ENCODE results near the gene ABI1. TPM values are rescaled to one million over a fixed set of nuclear protein-coding genes. Genes with fewer than 3 reads are reported as not detected.

Gene ABI1
- total RNA-seq, 1 experiment from 2014 or later, result 33.9 TPM

- ATAC-seq, result no peak
- CTCF ChIA-PET, result interaction anchor here (1.1 to 1.9 kb wide), 2 partner anchors 20 to 176 kb away, joined by 3 to 6 read pairs; no protein-coding TSS in a partner anchor
- Mint-ChIP-seq H3K27me3 (ENCODE audit: low read depth) (no peaks in the 10 kb centered on the region), H3K4me3 (no peak overlapping the region), H3K27ac (no peak overlapping the region), H3K4me1 (no peaks in the 10 kb centered on the region), H3K36me3 (peaks cover 56% of the 10 kb centered on the region), H3K9me3 (no peaks in the 10 kb centered on the region)
- TF ChIP-seq ZNF512 (CRISPR knock-in tag; IDR thresholded peaks at IDR 0.05; ENCODE audit: borderline replicate concordance) (no peak), HMGA2 (CRISPR knock-in tag; IDR thresholded peaks at IDR 0.05) (no peak), ATF6 (CRISPR knock-in tag; IDR thresholded peaks at IDR 0.05) (no peak), NFYB (CRISPR knock-in tag; conservative IDR thresholded peaks at IDR 0.05; ENCODE audit: low read depth) (no peak), SMAD3 (CRISPR knock-in tag; IDR thresholded peaks at IDR 0.05; ENCODE audit: borderline replicate concordance) (no peak), ZMAT4 (CRISPR knock-in tag; IDR thresholded peaks at IDR 0.05) (no peak), CTCF (IDR thresholded peaks at IDR 0.05) (no peak), OVOL2 (CRISPR knock-in tag; IDR thresholded peaks at IDR 0.05; ENCODE audit: borderline replicate concordance) (no peak), PREB (CRISPR knock-in tag; IDR thresholded peaks at IDR 0.05; ENCODE audit: borderline replicate concordance) (no peak), NFE2L1 (CRISPR knock-in tag; IDR thresholded peaks at IDR 0.05) (no peak), ZNF121 (CRISPR knock-in tag; IDR thresholded peaks at IDR 0.05) (no peak), SOX15 (CRISPR knock-in tag; IDR thresholded peaks at IDR 0.05) (no peak), CREM (CRISPR knock-in tag; IDR thresholded peaks at IDR 0.05) (no peak)
- DNase-seq (ENCODE audit: low spot score), result no peak
- POLR2A ChIA-PET, result no interaction called here
Observed at GRCh38 chr10:26706206-26706605, 154.6 kb downstream of the ABI1 start.

- Mint-ChIP-seq H3K36me3 (peaks cover 65% of the 10 kb centered on the region), H3K27ac (no peak overlapping the region), H3K4me1 (peaks cover under 1% of the 10 kb centered on the region; the same call in 1 of the 2 replicates), H3K27me3 (ENCODE audit: low read depth) (no peaks in the 10 kb centered on the region), H3K9me3 (peaks cover 8% of the 10 kb centered on the region), H3K4me3 (no peak overlapping the region)
- POLR2A ChIA-PET, result no interaction called here
- no peak for DNase-seq (ENCODE audit: low spot score)
- ATAC-seq, result no peak
- TF ChIP-seq ATF1 (CRISPR knock-in tag; IDR thresholded peaks at IDR 0.05) (no peak), E2F1 (CRISPR knock-in tag; IDR thresholded peaks at IDR 0.05) (no peak), NFYB (CRISPR knock-in tag; conservative IDR thresholded peaks at IDR 0.05; ENCODE audit: low read depth) (no peak), MAX (CRISPR knock-in tag; IDR thresholded peaks at IDR 0.05) (no peak), TCF7 (CRISPR knock-in tag; IDR thresholded peaks at IDR 0.05; ENCODE audit: low read depth) (no peak), HMGA2 (CRISPR knock-in tag; IDR thresholded peaks at IDR 0.05) (no peak), ZNF317 (CRISPR knock-in tag; IDR thresholded peaks at IDR 0.05; ENCODE audit: borderline replicate concordance, low read depth) (no peak), ZBTB43 (CRISPR knock-in tag; IDR thresholded peaks at IDR 0.05) (no peak)
- CTCF ChIA-PET, result no interaction called here
Observed at GRCh38 chr10:26703974-26704373, 156.8 kb downstream of the ABI1 start.
